Astrocyte of the spinal cord (primary cell): ENCODE measurements around the gene EIF4E.

Experiments used
- DNase-seq: peaks from one replicate; pipeline ENCODE4 v3.0.0; 2011; ENCODE audit warnings: low read depth, low spot score
- H3K4me3 ChIP-seq: 2 replicates; pipeline ENCODE4 v1.5.1; 2011; ENCODE audit warnings: low read depth, mild to moderate bottlenecking, low read length, moderate library complexity
- CTCF ChIP-seq: IDR thresholded peaks from 2 replicates; pipeline ENCODE4 v1.5.1; 2012; ENCODE audit warnings: low read depth, mild to moderate bottlenecking, low read length, inconsistent platforms
- in situ Hi-C: cut with HindIII; loops from 2 replicates; pipeline ENCODE4 v1.10.0; 2017; ENCODE audit warnings: low sequenced_read_pairs

EIF4E gene

GRCh38 chr4:98864560-98864959 lies 64.4 kb downstream of the EIF4E start:
- no peak for DNase-seq
- H3K4me3 ChIP-seq, result no peak overlapping the region
- TF ChIP-seq CTCF, result no peak
- in situ Hi-C loops, result no loop called here

- no peak for TF ChIP-seq CTCF
- in situ Hi-C loops, result no loop called here
These were observed 66.6 kb downstream of the EIF4E start for GRCh38 chr4:98862371-98862770.

GRCh38 chr4:98861100-98861884 lies 67.6 kb downstream of the EIF4E start:
- in situ Hi-C loops, result no loop called here
- DNase-seq, result no peak
- no peak overlapping the region for H3K4me3 ChIP-seq
- TF ChIP-seq CTCF, result no peak

More at GRCh38 chr4:98862371-98862770, 66.6 kb downstream of the EIF4E start:
- DNase-seq, result no peak
- H3K4me3 ChIP-seq, result no peak overlapping the region

GRCh38 chr4:98851806-98852205 lies 77.1 kb downstream of the EIF4E start:
- peak; percentile 20 for DNase-seq
- in situ Hi-C loops, result no loop called here
- no peak overlapping the region for H3K4me3 ChIP-seq
- no peak for TF ChIP-seq CTCF

- no peak for TF ChIP-seq CTCF
- in situ Hi-C loops, result no loop called here
- no peak for DNase-seq
- H3K4me3 ChIP-seq, result no peak overlapping the region
These were observed 78.0 kb downstream of the EIF4E start for GRCh38 chr4:98850937-98851336.

- no peak for TF ChIP-seq CTCF
- in situ Hi-C loops, result no loop called here
- no peak for DNase-seq
- H3K4me3 ChIP-seq, result no peak overlapping the region
These were observed 80.5 kb downstream of the EIF4E start for GRCh38 chr4:98848448-98848847.
